ENCODE measurements around the gene RBM25. TPM values are rescaled to one million over a fixed set of nuclear protein-coding genes. Genes with fewer than 3 reads are reported as not detected.
"Not testable (repeated sequence)": the region's sequence is repeated elsewhere in the genome, so short reads cannot be mapped to it uniquely, and the experiment has no call there.

The RBM25 gene
- 33.8 and 44.0 TPM in 2 replicates for total RNA-seq

- no peak for TF ChIP-seq CTCF (IDR thresholded peaks at IDR 0.05; ENCODE audit: insufficient read depth, low read depth, low read length)
- H3K4me3 ChIP-seq (ENCODE audit: low read depth, low read length): peak within 1 kb of the TSS; percentile 94
- peak; percentile 99 for DNase-seq (ENCODE audit: low read depth)
These were observed at the start of gene RBM25 for GRCh38 chr14:73058224-73058921. Gene RBM25, plus strand, starts transcription at chr14:73058534. Its CDS starts 13,108 bp downstream, at chr14:73071642.

GRCh38 chr14:73011189-73011588 lies 47.1 kb upstream of the RBM25 start:
- not testable (repeated sequence) for DNase-seq (ENCODE audit: low read depth); H3K4me3 ChIP-seq (ENCODE audit: low read depth, low read length)

- peak; percentile 42 for DNase-seq (ENCODE audit: low read depth)
- no peak overlapping the region for H3K4me3 ChIP-seq (ENCODE audit: low read depth, low read length)
These were observed 44.2 kb upstream of the RBM25 start for GRCh38 chr14:73014105-73014504.

DNA sequence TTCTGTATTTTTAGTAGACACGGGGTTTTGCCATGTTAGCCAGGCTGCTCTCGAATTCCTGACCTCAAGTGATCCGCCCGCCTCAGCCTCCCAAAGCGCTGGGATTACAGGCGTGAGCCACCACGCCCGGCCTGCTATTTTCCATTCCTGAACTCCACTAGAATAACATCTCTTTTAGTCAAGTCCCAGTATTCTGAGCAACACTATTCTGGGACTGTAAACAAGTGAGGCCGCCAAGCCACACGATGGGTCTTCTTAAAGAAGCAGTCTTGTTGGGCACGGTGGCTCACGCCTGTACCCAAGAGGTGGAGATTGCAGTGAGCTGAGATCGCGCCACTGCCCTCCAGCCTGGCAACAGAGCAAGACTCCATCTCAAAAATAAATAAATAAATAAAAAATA lies 42.8 kb upstream of the RBM25 start:
- not testable (repeated sequence) for DNase-seq (ENCODE audit: low read depth); H3K4me3 ChIP-seq (ENCODE audit: low read depth, low read length)

More at GRCh38 chr14:73014105-73014504, 44.2 kb upstream of the RBM25 start:
- no peak for TF ChIP-seq CTCF (IDR thresholded peaks at IDR 0.05; ENCODE audit: insufficient read depth, low read depth, low read length)

- H3K4me3 ChIP-seq (ENCODE audit: low read depth, low read length); DNase-seq (ENCODE audit: low read depth): not testable (repeated sequence)
These were observed 42.3 kb upstream of the RBM25 start for GRCh38 chr14:73016011-73016410.

DNA sequence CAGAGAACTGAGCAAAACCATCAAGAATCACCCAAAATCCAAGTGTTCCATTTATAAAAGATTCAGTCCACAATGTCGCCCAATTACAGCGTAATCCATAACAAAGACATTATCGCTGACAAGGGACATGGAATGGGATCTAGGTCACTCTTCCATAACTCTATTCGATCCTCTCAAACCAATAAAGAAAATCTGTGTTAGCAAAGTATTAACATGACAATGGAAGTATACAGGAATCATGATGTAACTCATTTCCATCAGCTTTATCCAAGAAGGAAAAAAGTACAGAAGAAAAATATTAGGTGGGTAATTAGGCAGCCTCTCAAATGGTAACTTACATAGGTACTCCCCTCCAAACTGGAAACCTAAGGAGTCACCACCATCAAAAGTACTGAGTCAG lies 36.3 kb upstream of the RBM25 start:
- no peak for DNase-seq (ENCODE audit: low read depth)
- no peak overlapping the region for H3K4me3 ChIP-seq (ENCODE audit: low read depth, low read length)
- TF ChIP-seq CTCF (IDR thresholded peaks at IDR 0.05; ENCODE audit: insufficient read depth, low read depth, low read length): no peak

DNA sequence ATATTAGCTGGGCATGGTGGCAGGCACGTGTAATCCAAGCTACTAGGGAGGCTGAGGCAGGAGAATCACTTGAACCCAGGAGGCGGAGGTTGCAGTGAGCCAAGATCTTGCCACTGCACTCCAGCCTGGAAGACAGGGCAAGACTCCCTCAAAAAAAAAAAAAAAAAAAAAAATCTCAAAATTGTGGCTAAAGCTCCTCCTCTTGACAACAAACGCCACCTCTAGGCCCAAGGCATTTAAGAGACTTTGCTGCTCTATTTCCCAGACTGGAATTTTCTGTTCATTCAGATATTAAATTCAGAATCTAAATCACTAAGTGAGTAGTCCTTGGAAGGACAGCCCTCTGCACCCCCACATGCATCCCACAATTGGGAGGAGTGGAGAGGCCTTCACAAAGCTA lies 32.8 kb upstream of the RBM25 start:
- H3K4me3 ChIP-seq (ENCODE audit: low read depth, low read length): peak overlapping the region; percentile 69
- TF ChIP-seq CTCF (IDR thresholded peaks at IDR 0.05; ENCODE audit: insufficient read depth, low read depth, low read length): no peak
- peak; percentile 27 for DNase-seq (ENCODE audit: low read depth)

GRCh38 chr14:73026243-73026844 lies 32.0 kb upstream of the RBM25 start:
- DNase-seq (ENCODE audit: low read depth): no peak
- TF ChIP-seq CTCF (IDR thresholded peaks at IDR 0.05; ENCODE audit: insufficient read depth, low read depth, low read length): no peak
- peak overlapping the region; percentile 69 for H3K4me3 ChIP-seq (ENCODE audit: low read depth, low read length)

Data from fibroblast of villous mesenchyme (primary cell).